ENCODE results near the gene HYOU1.
"Not testable (repeated sequence)": the region's sequence is repeated elsewhere in the genome, so short reads cannot be mapped to it uniquely, and the experiment has no call there.

HYOU1 gene

DNA sequence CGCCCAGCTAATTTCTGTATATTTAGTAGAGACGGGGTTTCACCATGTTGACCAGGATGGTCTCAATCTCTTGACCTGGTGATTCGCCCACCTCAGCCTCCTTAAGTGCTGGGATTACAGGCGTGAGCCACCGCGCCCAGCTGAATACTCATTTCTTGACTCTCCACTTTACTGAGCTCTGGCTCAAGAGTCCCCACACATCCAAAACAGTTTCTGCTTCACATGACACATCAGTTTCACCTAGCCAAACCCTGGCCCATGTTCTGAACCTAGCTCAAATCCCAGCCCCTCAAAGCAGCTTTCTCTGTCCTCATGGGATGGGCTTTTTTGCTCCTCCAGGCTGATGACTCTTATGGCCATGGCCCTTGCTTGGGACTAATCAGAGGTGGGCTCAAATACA, 9.8 kb downstream of the HYOU1 start:
- in situ Hi-C loops (cut with MboI; ENCODE audit: low sequenced_read_pairs): no loop called here

DNA sequence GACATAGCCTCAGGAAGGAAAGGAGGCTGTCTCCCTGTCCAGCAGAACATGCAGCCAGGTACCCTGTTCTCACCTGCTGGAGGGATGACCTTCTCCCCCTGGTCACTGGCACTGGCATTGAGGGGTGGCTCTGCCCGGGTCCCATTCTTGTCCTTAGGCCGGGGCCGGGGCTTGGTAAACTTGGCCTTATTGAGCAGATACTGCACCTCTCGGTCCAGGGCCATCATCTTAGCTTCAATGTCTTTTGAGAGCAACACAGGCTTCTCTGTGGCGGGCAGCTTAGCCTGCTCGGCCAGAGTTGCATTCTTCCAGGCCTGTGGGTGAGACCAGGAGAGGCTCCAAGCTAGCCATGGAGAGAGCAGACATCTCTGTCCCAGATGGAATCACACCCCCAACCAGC, 10.5 kb downstream of the HYOU1 start:
- in situ Hi-C loops (cut with MboI; ENCODE audit: low sequenced_read_pairs): no loop called here

DNA sequence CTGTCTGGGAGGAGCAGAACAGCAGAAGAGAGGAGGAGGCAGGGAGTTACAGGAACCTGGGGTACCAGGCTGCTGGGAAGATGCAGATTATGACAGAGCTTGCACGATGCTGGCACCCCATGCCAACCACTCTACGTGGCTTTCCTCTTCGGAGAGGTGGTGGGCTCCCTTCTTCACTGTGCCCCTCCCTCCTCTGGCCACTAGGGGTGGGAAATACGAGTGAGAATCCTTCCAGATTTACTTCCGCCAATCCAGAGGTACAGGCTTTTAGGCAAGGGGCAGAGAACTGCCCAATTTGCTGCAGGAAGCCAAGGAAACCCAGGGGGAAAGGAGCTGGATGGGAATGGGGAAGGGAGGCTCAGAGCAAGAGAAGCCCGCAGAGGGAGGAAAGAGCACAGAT, 12.3 kb downstream of the HYOU1 start:
- in situ Hi-C loops (cut with MboI; ENCODE audit: low sequenced_read_pairs): no loop called here

DNA sequence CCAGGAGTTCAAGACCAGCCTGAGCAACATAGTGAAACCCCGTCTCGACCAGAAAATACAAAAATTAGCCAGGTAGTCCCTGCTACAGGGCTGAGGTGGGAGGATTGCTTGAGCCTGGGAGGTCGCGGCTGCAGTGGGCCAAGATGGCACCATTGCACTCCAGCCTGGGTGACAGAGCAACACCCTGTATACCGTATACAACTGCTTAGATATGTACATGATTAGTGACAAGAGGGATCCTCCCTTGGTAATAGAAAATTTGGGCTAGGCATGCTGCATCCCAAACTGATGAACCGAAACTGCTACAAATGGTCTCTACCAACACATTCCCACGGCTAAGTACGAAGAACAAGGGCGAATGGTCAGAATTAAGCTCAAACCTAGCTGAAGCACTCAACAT, 14.1 kb downstream of the HYOU1 start:
- in situ Hi-C loops (cut with MboI; ENCODE audit: low sequenced_read_pairs): no loop called here

DNA sequence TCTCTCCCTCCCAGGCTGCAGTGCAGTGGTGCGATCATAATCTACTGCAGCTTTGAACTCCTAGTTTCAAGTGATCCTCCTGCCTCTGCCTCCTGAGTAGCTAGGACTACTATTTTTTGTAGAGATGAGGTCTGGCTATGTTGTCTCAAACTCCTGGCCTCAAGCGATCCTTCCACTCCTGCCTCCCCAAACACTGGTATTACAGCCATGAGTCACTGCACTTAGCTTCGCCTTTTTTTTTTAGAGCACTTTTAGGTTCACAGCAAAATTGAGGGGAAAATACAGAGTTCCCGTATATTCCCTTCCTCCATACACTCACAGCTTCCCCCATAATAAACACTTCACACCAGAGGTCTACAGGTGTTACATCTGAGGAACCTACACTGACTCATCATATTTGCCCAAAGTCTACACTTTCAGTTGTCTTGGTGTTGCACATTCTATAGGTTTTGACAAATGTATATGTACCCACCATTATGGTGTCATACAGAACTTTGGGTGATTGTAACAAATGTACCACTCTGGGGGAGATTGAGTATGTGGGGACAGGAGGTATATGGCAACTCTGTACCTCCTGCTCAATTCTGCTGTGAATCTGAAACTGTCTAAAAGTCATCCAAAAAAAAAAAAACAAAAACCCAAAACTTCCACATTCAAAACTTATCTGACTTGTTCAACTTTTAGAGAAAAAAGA, 15.0 kb downstream of the HYOU1 start:
- in situ Hi-C loops (cut with MboI; ENCODE audit: low sequenced_read_pairs): no loop called here

DNA sequence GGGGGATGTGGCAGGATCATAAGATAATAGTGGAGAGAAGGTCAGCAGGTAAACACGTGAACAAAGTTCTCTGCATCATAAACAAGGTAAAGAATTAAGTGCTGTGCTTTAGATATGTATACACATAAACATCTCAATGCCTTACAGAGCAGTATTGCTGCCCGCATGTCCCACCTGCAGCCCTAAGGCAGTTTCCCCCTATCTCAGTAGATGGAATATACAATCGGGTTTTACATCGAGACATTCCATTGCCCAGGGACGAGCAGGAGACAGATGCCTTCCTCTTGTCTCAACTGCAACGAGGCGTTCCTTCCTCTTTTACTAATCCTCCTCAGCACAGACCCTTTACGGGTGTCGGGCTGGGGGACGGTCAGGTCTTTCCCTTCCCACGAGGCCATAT, 17.5 kb downstream of the HYOU1 start:
- in situ Hi-C loops (cut with MboI; ENCODE audit: low sequenced_read_pairs): not testable (repeated sequence)

DNA sequence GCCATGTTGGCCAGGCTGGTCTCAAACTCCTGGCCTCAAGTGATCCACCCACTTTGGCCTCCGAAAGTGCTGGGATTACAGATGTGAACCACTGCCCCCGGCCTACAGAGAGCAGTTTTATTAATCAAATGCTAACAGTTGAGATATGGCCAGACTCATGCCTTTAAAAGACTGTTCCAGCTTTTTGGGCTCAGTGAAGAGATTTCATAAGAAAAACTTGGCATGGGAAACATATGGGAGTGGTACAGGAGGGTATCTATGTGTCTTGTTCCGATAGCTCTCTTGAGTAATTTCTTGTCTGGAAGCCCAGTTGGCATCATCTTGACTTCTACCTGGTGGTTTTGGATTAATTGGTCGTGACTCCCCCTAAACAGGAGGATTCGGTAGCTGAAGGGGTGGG, 18.1 kb downstream of the HYOU1 start:
- in situ Hi-C loops (cut with MboI; ENCODE audit: low sequenced_read_pairs): no loop called here

DNA sequence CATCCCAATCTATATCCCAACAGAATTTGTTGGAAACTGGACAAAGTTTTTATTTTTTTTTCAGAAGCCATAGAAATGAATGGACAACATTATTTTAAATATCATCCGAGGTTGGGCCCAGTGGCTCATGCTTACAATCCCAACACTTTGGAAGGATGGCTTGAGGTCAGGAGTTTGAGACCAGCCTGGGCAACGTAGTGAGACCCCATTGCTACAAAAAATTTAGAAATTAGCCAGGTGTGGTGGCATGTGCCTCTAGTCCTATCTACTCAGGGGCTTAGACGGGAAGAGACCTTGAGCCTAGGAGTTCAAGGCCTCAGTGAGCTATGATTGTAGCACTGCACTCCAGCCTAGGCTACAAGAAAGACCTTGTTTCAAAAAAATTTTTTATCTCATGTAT, 22.2 kb downstream of the HYOU1 start:
- in situ Hi-C loops (cut with MboI; ENCODE audit: low sequenced_read_pairs): no loop called here

DNA sequence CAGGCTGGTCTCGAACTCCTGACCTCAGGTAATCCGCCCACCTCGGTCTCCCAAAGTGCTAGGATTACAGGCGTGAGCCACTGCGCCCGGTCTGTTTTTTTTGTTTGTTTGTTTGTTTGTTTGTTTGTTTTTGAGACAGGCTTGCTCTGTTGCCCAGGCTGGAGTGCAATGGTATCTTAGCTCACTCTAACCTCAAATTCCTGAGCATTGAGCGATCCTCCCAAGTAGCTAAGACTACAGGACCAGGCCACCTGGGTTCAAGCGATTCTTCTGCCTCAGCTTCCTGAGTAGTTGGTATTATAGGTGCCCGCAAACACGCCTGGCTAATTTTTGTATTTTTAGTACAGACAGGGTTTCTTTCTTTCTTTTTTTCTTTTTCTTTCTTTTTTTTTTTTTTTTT, 23.6 kb downstream of the HYOU1 start:
- in situ Hi-C loops (cut with MboI; ENCODE audit: low sequenced_read_pairs): not testable (repeated sequence)

DNA sequence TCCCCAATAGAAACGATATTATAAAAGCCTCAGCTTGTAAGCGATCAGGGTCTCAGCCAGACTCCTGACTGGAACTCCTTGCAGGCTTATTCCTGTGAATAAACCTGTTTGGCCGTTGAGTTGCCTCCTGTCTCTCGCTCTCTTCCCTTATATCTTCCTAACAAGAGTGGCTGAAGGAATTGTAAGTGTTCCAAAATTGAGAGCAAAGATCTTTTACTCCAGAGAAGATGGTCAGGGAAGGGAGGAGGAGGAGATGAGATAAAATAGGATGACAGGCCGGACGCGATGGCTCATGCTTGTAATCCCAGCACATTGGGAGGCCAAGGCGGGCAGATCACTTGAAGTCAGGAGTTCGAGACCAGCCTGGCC, 25.1 kb downstream of the HYOU1 start:
- in situ Hi-C loops (cut with MboI; ENCODE audit: low sequenced_read_pairs): no loop called here

DNA sequence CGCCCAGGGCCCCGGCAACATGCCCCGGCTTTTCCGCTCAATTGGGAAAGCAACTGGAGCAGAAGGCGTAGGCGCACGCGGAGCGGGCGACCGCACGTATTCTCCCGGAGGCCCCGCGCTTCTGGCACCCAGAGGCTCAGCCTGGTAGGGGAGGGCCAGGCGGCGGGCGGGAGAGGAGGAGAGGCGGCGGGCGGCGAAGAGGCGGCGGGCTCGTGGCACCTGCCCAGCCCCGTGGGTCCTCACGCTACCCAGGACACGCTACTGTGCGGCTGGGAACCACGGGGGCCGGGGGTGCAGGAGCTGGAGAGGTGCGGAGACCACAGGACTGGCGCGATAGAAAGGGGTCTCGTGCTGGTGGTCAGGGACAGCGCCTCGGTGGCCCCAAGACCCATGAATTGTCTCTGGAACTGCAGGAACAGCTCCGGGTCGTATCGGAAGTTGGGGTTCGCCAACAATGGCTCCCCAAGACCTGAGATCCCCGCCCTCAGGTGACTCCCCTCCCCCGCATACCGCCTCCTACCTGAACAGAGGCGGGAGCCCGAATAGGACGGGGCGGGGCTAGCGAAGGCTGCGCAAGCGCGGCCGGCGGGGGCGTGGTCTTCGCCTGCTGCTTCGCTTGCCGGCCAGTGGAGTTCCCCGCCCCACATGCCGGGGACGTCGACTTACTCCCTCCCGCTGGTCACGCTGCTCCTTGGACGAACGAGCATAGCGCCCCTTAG, 26.5 kb downstream of the HYOU1 start, which contains the start of gene SLC37A4:
Gene SLC37A4 (minus strand): TSS at position 549 of the 719 bp plus-strand sequence.
- in situ Hi-C loops (cut with MboI; ENCODE audit: low sequenced_read_pairs): no loop called here

DNA sequence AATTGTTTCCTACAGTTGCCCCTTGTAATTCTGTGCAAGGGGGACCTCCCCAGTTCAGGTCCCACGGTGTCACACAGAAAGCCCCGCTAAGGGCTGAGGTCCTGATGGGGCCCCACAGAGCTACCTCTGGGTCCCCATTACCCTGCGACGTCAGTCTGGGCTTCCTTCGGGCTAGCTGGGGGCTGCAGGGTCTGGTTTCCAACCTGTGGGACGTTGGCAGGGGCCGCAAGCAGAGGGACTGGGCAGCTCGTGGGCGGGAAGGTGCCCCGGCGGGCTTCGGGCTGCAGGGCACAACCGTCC, 27.0 kb downstream of the HYOU1 start:
- in situ Hi-C loops (cut with MboI; ENCODE audit: low sequenced_read_pairs): no loop called here

DNA sequence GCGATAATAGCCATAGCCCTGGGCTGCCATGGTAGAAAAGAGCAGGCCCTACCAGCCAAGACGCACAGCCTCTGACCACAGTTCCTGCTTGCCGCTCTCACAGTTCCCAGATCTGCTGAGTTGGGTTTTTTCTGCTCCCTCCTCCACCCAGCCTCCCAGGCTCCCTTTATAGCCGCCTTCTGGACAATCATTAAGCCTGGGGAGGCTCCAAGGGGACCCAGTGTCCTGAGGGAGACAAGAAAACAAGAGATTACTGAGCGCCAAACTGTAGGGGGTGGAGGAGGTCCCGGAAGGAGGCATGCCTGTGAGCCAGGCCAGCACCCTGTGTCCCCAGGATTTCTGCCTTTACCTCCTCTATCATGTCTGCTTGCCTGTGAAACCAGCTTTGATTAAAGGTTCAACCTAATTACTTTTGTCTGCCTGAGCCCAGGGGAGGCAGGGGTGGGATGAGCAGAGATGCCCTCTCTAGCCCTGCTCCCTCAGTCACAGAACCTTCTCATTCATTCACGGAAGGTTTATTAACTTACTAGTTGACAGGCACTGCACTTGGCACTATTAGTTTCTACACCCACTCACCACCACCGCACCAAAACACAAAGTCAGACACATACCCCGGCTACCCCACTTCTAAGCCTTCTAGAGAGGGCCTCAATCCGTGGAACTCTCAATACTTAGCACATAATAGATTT, 27.5 kb downstream of the HYOU1 start:
- in situ Hi-C loops (cut with MboI; ENCODE audit: low sequenced_read_pairs): no loop called here

DNA sequence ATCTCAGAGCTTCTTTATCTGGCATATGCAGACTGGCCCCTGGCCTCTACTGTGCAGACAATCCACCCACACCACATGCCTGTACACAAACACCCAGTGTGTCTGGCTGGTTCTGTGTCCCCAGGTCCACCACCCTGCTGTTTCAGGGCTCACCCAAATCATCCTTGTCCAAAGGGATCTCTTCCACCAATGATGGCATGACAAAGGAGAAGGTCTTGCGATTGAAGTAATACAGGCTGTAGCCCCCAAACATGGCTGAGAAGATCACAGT, 28.0 kb downstream of the HYOU1 start:
- in situ Hi-C loops (cut with MboI; ENCODE audit: low sequenced_read_pairs): no loop called here

DNA sequence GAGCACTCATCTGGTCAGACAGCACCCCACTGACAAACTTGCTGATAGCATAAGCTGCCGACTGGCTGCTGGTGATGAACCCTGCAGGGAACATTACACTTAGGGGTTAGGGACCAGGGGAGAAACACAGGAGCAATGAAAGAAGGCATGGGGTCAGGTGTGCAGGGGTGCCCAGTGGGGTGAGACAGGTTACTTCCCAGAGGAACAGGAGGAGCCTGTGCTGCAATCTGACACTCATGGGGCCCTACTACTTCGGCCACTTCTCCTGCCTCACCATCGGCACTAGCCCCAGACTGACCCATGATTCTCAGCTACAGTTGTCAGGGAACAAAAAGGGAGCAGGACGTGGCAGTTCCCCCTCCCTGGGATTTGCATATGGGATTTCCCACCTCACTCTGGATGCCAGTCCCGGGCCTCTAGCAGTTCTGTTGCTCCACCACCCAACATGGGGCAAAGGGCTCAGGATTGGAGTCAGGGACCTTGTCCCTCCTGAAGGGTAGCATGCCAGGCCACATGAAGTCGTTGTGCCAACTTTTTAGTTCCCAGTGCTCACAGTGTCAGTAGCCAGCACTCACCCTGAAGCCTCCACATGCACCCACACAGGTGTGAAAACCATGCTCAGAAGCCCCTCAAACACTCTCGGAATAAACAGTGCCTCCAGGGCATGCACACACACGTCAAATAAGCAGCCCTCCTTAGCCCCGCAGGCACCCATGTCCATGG, 28.5 kb downstream of the HYOU1 start:
- in situ Hi-C loops (cut with MboI; ENCODE audit: low sequenced_read_pairs): no loop called here

DNA sequence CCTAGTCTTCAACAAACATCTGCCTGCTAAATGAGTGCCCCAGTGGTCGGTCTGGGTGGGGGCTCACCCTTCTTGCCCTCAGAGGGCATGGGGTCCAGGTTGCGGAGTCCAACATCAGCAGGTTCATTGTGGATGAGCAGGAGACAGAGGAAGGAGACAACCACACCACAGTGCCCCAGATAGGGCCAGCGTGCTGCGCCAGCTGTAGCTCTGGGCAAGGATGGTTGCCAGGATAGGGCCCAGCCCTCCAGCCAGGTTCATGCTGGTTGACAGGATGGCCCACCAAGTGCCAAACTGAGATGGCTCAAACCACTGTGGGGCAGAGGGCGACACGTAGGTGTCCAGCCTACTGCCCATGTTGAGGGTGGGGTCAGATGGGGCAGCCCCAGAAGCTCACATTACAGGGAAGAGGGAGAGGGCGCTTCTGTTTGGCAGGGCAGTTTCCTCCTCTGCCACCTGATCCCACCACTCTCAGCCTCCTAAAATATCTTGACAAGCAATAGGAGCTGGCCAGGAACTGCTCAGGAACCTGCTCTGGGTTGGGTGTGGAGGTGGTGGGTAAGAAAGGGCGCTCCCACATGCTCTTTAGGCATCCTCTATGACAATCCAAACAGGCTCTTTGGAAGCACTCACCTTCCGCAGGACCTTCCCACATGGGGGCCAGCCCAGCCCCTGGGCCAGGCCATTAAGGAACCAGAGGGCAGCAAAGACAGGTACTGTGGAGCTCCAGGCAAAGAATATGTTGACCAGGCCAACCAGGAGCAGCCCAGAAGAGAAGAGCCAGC, 29.3 kb downstream of the HYOU1 start:
- in situ Hi-C loops (cut with MboI; ENCODE audit: low sequenced_read_pairs): no loop called here

DNA sequence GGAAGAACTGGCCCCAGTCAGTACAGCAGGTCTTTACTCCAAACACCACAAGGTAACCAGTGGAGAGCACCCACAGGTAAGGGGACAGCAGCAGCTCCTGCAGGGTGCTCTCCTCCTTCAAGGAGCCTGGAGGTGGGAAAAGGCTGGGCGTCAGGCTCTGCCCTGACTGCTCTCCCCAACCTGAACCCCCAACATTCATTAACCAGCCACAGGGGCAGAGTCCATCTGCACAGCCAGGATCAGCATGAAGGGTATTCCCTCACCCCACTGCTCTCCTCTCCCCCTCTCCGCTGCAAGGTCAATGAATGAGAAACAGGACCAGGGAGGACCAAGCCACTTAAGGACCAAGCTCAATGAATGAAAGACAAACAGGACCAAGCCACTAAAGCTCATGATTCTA, 30.0 kb downstream of the HYOU1 start:
- in situ Hi-C loops (cut with MboI; ENCODE audit: low sequenced_read_pairs): no loop called here

DNA sequence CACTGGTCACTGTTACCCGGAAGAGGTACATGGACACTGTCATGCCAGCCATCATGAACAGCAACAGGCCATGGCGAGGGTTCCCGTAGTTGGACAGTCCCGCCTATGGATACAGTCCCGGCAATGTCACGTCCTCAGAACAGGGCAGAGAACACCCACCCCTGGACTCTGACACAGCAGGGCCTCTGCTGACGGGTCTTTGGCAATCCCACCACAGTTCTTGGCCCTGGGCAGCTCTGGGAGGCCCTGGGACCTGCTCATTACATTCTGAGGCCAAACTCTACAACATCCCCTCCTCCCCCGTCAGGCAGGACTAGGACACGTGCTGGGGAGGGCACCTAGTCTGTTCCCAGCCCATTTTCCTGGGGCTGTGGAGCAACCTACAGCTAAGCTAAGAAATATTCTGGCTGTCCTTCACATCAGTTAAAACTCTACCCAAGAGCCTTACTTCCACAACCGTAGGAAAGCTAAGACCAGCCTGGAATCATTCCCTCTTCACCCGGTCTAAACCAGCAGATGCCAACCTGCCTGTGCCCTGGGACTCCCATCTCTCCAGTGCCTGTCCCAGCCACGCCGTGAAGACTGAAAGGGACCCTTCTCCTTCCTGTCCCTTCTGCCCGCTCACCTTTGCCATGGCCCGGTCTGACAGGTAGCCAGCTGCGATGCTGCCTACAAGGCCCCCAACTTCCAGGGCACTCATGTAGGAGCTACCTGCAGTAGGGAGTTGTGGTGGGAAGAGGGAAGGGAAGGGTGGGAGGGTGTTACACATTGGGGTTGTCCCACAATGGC, 30.8 kb downstream of the HYOU1 start:
- in situ Hi-C loops (cut with MboI; ENCODE audit: low sequenced_read_pairs): no loop called here

DNA sequence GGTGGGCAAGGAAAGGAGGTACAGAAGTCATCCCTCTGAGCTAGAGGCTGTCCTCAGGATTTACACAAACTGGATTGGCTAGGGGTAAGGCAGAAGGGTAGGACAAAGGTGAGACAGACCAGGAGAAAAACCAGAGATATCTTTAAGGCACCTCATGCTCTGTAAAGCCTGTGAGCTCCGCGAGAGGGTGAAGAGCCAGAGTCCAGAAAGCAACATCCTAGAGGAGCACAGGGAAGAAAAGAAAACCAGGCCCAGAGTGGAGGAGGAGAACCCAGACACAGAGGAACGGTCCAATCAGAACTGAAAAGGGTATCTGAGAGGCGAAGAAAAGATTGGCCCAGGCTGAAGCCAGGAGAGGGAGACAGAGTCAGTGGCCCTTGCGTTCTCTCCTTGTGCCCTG, 31.5 kb downstream of the HYOU1 start:
- in situ Hi-C loops (cut with MboI; ENCODE audit: low sequenced_read_pairs): no loop called here

DNA sequence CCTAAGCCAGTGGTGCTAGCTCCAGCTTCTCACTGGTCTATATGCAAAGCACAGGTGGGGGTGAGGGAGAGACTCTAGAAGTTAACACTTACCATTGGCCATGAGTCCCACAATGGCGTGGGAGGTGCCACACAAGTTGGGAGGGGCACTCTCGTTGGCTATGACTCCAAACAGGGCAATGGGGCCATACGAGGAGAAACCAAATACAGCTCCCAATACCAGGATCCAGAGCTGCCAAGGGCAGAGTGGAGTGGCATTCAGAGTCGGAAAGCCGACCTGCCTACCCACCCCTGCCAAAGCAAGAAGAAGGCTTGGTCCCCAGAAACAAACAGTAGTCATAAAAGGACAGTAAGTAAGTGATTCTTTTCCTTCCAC, 31.9 kb downstream of the HYOU1 start:
- in situ Hi-C loops (cut with MboI; ENCODE audit: low sequenced_read_pairs): no loop called here

All from HL-60/S4 (cell line).